GM18909 (cell line): Measurements from ENCODE around the gene APOL3.
"Not testable (repeated sequence)": the region's sequence is repeated elsewhere in the genome, so short reads cannot be mapped to it uniquely, and the experiment has no call there.

ENCODE experiments used
- ATAC-seq: cut with Tn5 transposase; IDR thresholded peaks from one replicate; pipeline ENCODE4 v1.9.1; 2021; ENCODE audit warnings: mild to moderate bottlenecking; ENCODE audit not compliant: unreplicated experiment, poor library complexity

Gene APOL3

DNA sequence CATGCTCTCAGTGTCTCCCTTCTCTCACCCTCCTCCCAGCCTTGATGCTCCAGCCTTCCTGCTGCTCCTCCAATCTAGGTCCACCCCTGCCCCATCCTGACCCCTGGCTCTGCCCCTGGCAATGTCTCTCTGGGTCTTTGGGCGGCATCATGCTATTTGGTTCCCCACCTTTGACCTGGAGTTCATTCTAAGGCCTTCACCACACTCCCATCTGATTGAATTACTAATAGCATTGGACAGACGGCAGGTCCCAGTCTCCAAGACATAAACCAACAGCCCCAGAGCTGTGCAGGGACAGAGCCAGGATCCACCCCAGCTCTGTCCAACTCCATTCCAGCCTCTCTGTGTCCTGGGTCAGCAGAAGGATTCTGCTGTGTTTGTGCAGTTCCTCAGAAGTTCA is 33.8 kb upstream of the APOL3 start:
- ATAC-seq = no peak

DNA sequence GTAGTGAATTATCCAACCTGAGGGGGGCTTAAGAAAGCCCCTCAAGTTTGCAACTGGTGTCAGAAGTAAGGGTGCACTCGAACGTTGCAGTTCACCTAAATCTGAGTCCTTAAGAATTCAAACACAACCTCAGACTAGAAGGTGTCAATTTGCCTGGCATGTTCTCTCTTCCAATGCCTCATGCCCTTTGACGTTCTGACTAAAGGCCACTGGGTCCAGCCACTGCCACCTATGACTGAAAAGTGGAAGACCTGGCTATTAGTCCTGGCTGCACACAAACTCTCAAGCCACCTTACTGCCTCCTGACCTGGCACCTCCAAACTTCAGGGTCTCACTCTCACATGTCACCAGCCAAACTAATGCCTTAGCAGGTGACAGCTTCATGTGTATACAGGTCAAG is 33.0 kb upstream of the APOL3 start:
- no peak for ATAC-seq

DNA sequence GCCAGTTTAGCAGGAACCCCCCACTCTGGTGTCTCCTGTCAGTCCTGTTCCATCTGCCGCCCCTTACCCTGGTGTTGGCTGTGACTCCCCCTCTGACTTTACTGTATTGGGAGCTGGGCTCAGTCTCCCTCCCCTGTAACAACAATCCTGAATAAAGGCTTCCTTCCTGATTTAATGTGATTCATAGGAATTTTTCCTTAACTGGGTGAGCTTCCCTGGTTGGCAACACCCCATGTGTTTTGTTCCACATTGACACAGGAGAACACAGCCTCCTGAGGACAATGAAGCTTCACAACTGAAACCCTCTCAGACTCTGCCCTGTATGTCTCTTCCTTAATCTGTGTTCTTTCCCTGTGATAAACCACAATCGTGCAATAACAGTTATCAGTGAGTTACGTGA is 32.6 kb upstream of the APOL3 start:
- no peak for ATAC-seq

DNA sequence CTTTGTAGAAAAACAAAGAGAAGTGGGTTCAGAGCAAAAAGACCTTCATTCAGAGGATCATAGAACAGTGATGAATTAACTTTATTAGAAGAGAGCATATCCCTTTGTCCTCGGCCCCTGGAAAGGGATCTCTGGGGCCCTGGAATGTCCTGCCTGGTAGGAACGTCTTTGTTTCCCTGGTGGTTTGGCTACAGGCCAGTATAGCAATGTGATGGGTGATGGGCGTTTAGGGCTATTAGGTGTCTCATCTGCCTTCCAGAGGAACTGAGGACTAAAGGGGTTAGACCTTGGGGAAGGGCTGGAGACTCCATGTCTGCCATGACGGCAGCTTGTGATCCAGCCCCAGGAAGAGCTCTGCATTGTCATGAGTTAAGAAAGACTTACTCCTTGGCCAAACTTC is 32.0 kb upstream of the APOL3 start:
- no peak for ATAC-seq

DNA sequence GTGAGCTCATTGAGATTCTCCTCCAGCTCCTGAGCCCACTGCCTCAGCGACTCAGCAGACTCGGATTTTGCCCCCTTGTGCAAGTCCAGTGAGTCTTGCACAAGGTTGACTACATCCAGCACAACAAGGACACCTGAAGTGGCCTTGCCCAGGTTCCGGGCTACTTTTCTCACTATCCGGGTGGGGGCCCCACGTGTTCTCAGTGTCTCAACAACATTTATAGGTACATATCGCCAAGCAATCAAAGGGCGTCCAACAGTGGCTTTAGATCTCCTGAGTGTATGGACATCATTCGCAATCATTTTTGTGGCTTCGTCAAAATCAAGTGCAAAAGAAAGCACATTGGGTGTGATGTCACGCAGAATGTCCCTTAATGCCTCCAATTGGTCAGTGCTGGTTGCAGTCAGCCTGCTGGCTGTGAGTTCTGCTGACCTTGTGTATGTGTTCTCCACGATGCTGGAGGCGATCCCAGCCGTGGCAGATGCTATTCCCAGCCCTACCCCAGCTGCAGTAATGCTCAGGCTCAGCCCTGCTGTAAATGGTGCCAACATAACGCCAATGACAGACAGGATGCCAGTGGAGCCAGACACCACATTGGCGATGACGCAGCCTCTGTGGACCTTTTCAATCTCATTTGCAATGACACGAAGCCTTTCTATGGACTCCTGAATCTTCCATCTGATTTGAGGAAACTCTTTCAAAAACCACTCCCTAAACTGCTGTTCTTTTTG is 30.7 kb upstream of the APOL3 start:
- ATAC-seq = no peak

DNA sequence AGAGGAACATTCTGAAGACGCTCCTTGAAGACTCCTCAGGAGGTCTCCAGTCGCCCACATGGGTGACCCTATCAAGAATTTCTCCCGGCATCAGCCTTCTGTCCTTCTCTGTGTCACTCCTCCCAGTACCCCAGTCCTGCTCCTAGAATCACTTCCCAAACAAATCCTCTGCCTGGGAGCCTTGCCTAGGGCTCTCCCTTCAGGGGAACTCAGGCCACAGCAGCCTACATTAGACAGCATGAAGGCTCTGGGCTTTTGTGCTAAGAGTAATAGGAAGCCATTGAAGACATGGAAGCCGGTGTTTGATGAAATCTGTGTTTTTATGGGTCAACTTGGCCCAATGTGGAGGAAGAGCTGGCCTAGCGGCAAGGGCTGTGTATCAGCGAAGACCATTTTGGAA is 27.3 kb upstream of the APOL3 start:
- ATAC-seq = not testable (repeated sequence)

DNA sequence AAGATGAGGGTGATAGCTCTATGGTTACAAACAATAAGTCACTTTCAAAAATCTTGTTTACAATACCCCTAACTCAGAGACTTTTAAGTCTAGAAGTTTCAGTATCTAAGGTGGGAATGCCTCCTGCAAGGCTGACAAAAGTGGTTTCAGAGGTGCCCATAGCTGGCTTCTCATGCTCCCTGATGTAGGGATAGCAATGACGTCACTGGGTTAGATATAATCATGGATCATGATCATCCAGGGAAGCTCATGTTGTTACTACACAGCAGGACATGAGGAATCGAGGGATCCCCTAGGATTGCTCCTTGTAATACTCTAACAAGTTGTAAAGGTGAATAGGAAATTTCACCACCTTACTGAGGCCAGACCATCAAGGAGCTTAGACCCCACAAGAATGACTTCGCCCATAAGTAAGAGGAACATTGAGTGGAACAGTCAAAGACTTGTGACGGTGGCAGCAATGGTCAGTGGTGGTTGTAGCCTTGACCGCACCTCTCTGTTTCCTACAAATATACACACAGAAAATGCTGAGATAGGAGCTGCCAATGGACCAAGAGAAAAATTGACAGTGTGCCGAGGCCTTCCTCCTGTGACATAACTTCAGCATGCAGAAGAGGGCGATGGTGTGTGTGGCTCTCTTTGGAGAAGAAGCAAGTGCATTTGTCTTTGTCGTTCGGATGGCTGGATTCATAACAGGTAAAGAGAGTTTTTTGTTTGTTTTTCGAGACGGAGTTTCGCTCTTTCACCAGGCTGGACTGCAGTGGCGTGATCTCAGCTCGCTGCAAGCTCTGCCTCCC is 25.5 kb upstream of the APOL3 start:
- ATAC-seq = no peak

DNA sequence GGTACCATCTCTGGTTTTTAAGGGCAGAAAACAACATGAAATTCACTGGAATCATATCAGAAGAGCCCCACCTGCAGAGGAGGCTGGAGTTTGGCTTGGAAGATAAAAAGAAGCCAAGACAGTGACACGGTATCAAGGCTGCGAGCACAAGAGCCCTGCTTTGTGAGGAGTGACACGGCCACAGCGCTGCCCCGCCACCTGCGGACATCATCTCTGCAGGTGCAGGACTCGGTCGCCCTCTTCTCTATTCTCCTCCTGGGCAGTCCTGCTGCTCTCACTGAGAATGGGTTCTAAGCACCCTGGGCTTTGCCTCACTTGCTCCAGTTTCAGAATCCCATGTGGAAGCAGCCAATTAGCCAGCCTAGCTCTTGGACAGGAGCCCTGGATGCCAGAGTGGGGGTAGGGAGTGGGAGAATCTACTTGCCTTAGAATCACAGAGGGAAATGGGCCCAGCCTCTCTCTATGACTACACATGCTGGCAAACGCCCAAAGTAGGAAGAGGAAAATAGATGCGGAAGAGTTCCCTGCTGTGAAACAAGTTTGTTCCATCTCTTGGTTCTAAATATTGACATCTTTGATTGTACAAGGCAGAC is 24.0 kb upstream of the APOL3 start:
- ATAC-seq = no peak

DNA sequence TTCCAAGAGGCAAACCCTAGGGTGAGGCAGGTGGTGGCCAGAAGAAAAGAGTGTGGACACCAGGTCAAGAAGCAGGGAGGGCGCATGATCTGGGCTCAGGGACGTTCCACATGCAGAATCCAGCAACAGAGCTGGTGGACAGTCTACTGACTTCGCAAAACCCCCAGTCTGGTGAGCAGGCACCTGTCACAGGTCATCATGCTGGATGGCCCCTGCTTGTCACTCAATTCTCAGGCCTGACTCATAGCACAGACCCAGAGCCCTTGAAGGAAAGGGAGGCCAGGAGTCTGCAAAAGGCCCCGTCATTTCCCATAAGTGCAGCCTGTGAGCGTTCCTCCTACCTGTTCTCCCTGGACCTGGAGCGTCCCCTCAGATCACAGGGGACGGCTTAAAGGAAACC is 22.9 kb upstream of the APOL3 start:
- ATAC-seq = no peak

DNA sequence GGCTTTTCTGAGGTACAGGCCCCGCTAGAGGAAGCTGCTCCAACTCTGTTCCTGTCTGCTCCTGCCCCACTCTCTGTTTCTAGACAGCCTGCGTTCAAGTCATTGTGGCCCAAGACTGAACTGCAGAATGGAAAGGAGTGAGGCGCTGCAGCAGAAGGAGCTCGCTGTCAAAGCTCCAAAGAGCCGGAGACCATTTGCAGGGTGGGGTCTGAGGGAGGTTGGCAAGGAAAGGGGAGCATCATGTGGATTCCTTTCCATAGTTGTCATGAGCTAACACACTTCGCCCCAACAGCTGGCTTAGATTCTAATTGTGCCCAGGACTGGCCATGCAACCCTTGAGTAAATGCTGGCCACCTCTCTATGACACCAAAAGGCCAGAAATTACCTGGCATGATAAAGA is 22.3 kb upstream of the APOL3 start:
- no peak for ATAC-seq

DNA sequence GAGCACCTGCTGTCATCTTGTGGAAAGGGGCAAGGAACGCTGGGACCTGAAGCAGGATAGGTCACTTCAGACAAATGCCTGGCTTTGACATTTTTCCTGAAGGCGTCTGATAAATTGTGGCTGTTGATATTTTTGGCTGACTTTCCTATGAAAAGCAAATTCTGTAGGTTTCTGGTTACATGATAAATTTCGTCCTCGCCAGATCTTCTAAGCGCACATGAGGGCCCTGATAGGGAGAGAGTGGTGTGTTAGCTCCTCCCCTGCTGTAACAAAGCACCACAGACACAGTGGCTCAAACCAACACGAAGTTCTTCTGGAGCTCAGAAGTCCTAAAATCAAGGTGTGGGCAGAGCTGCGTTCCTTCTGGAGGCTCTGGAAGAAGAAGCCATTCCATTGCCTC is 21.5 kb upstream of the APOL3 start:
- ATAC-seq = no peak

DNA sequence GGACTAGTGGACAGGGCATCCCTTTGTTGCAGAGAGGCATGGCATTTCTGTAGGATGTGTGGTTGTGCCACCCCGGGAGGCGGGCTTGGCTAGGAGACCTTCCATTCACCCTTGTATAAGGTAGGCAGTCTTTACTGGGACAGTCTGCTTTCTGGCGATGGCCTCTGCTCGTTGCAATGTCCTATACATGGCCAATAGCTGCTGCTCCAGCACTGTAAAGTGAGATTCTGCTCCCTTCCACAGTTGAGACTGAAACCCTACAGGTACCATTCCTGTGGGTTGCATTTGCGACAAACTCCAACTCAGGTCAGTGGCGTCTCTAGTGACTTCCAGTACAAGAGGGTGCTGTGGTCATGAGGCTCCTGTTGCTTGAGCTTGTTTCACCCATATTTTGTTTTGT is 20.4 kb upstream of the APOL3 start:
- ATAC-seq = no peak

DNA sequence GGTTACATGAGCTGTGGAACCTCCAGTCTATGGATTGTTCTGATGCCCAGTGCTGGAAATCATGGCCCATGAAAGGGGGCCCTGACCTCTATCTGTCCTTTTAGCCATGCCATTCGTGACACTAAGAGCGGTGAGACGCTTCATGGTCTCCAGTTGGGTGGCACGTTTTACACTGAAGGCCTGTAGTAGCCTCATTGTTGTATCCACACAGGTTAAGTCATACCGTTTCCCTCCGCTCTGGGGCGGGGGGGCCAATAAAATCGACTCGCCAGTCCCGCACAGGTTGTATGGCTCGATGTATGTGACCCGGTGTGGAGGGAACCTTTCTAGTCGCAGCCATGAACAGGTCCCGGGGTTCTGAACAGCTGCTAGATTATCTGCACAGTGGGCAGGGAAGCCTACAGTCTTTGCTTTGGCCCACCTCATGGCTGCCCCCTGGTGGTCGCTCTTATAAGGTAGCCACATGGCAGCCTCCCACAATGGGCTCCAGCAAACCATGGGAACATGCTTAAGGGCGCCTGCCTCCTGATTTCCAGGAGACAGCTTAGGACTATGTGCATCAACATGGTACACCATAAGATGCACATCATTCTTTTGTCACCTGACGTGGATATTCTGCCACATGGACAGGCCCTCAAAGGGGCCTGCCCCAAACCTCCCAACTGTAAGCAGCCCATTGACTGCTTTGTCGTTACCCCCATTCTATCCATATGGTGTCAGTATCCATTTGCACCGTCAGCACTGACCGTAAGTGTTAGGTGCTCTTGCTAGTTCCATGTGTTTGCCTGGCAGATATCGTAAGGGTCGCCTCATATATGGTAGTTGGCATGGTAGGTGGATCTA is 19.7 kb upstream of the APOL3 start:
- no peak for ATAC-seq

DNA sequence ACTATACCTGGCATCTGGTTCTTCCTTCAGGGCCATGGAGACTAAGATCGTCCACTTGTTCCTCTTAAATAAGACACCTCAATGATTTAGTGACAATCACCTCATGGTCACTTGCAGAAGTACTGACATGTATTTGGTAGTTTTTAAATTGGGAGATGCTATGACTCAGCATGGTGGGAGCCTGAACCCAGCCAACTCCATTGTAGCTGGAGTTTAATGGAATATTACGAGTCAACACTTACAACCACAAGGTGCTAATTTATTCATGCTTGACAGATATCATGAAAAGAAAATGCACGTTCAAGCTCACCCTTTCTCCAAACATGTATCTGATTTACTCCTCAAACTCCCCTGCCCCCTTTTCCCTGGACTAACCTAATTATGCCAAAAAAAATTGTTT is 16.6 kb upstream of the APOL3 start:
- ATAC-seq = no peak

DNA sequence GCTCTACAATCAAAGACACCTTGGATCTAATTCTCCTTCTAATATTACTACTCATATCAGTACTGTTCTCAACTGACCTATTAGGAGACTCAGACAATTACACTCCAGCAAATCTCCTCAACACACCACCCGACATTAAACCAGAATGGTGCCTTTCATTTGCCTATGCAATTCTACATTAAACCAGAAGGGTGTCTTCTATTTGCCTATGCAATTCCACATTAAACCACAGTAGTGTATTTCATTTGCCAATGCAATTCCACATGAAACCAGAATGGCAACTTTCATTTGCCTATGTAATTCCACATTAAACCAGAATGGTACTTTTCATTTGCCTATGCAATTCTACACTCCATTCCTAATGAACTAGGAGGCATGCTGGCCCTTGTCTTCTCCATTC is 15.3 kb upstream of the APOL3 start:
- no peak for ATAC-seq

DNA sequence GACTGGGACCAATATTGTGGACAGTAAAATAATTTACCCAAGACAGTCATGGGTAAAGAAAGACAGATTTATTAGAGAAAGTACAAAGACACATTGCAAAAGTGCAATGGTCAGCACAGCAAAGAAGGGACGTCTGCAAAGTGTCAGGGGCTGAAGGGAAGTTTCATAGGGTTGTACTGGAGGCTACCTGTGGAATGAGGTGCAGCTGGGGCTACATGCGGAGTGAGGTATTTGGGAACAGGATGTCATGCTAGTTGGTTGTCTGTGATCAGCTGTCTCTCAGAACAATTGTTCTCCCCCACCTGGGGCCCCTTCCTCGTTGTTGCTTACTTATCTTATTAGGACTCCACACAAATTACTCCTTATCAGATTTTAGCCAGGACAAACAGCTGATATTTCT is 11.4 kb upstream of the APOL3 start:
- no peak for ATAC-seq

DNA sequence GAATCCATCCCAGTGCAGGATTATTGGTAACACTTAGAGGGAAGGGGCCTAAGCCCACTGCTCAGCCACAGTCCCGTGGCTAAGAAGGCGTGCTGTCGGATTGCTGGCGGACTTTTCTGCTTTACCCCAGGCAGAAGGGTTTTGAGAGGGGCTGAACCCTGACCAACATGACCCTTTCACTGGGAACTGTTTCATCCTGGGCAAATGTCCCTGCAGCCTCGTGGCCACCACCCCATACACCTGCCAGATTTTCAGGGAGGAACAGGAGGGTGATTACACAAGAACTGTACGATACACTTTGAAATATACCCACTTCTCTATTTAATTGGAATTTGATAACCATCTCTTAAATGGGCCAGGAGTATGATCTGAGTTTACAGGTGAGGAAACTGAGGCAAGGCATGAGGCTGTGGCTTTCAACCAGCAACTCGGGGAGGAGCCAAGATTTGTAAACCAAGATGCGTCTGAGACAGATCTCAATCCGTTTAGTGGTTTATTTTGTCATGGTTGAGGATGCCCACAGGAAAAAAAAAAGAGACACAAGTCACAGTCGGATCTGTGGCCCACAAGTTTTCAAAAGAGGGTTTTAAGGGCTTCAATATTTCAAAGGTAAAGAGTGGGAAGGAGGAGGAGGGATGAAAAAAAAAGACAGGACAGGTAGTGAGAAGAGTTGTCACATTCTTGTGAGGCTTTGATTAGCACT is 6.1 kb upstream of the APOL3 start:
- ATAC-seq = no peak

DNA sequence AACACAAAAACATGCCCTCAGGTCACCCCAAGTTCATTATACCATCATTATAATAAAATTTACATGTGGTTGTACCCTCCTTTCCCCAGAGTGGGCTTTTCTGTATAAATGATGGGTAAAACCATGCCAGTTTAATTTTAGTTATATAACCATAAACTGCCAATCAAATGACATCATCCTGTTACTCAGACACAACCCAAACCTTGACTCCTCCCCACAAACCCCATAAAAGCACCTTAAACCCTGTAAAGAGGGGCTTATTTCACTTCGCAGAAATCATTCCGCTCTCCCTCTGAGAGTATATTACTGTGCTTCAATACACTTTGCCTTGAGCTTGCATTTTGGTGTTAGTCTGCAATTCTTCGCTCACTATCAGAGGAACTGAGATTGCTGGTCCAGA is 5.5 kb upstream of the APOL3 start:
- ATAC-seq = no peak

DNA sequence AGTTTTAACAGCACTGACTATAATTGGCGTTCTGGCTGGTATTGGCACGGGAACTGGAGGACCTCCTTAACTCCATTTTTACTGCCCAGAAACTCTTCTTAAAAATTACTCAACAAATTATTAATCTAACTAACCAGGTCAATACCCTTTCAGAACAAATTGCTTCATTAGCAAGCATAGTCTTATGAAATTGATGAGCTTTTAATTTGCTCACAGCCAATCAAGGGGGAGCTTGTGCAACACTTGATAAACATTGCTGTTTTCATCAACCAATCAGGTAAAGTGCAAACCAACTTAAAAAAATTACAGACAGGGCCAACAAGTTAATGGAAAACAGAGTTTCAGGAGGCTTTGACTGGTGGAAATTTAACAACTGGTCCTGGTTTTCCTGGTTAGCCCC is 4.6 kb upstream of the APOL3 start:
- no peak for ATAC-seq

DNA sequence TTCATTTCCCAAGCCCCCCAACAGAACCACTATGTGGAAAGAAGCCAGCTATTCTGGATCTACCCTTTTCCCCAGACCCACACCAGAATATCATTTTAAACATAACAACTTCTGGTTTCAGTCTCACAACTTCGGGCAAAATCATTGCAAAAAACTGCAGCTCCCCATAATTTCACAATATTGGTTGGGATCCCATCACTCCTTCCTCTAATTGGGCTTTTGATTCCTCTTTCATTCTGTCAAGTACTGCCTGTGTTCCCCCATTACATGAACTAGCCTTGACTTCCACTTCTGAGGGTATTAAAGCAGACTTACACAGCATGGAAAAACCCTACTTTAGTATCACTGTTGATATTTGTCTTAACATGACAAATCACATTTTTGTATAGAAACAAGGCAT is 4.1 kb upstream of the APOL3 start:
- ATAC-seq = no peak
